HepG2 (cell line): ENCODE measurements around the gene SMIM12. TPM values are rescaled to one million over a fixed set of nuclear protein-coding genes. Genes with fewer than 3 reads are reported as not detected.
A peak's percentile ranks its signal among the peaks of the same experiment; 100 is the strongest.

ENCODE experiments used
- ATAC-seq: fragments of 200-7000 bp; cut with Tn5 transposase; 3 replicates; pipeline ENCODE4 v1.9.1; 2020; ENCODE audit warnings: mild to moderate bottlenecking, moderate library complexity
- BruUV-seq: library from RNA; stranded (reverse); fragments of 400-500 nt; replicated peaks from 2 replicates; lab custom pipeline; 2021; lab: Mats Ljungman, UMichigan
- CTCF ChIA-PET: fragments of 300-600 bp; formaldehyde crosslinking; extraction: SDS; loops from one replicate; lab custom pipeline; 2021; ENCODE audit warnings: low total read pairs, inconsistent platforms, low intra/inter-chr PET ratio; lab: Yijun Ruan, JAX
- POLR2A ChIA-PET: fragments of 350-600 bp; sonication (Branson Sonifier 250); formaldehyde crosslinking; loops from one replicate; lab custom pipeline; 2020; ENCODE audit warnings: antibody characterized with exemption, inconsistent platforms; lab: Yijun Ruan, JAX
- DNase-seq: peaks from one replicate; pipeline ENCODE4 v3.0.0-alpha.2; 2015; ENCODE audit warnings: low spot score
- FAIRE-seq: peaks from 3 replicates; lab custom pipeline; 2011; peaks lifted over from hg19 to GRCh38; lab: Jason Lieb, UNC
- H2AFZ ChIP-seq: one replicate; pipeline ENCODE4 v1.6.1; 2011; ENCODE audit warnings: low read length, inconsistent platforms
- H3K27ac ChIP-seq: fragments of 300-600 bp; 3 replicates; pipeline ENCODE4 v1.8.0; 2011; ENCODE audit warnings: mixed run types, mild to moderate bottlenecking, mixed read lengths, low read length, inconsistent platforms; ENCODE audit not compliant: insufficient read depth; ENCODE audit errors: extremely low read length
- H3K27me3 ChIP-seq, 2 experiments: fragments of 200-600 bp in 1 of 2; 2 replicates in 1 of 2; 3 replicates in 1 of 2; pipeline versions ENCODE4 v1.6.0 to v1.8.0; 2011; ENCODE audit warnings: low read length in 2 of 2, mild to moderate bottlenecking in 2 of 2, moderate library complexity in 2 of 2, inconsistent platforms in 1 of 2; ENCODE audit not compliant: insufficient read depth in 2 of 2, control insufficient read depth in 1 of 2
- H3K36me3 ChIP-seq, 2 experiments: fragments of 200-600 bp in 1 of 2; replicated peaks in 1 of 2; 2 replicates in 1 of 2; 3 replicates in 1 of 2; pipeline versions ENCODE4 v1.5.1 to v1.8.0; 2011; ENCODE audit warnings: low read length in 2 of 2, inconsistent platforms in 1 of 2; ENCODE audit not compliant: insufficient read depth in 2 of 2, control insufficient read depth in 1 of 2
- H3K4me1 ChIP-seq: 2 replicates; pipeline ENCODE4 v1.5.1; 2012; ENCODE audit warnings: low read length, inconsistent platforms; ENCODE audit not compliant: insufficient read depth
- H3K4me2 ChIP-seq: 2 replicates; pipeline ENCODE4 v1.6.0; 2011; ENCODE audit warnings: low read depth, low read length, inconsistent platforms
- H3K4me3 ChIP-seq, 3 experiments: fragments of 200-600 bp in 1 of 3; sonication (generic), shearing (Covaris generic) in 1 of 3; replicated peaks in 1 of 3; 2 replicates each; pipeline ENCODE4 v1.5.1; 2011 to 2016; ENCODE audit warnings: low read length in 3 of 3, inconsistent platforms in 2 of 3, low read depth in 2 of 3, mild to moderate bottlenecking in 2 of 3, control low read depth in 1 of 3, mixed read lengths in 1 of 3; ENCODE audit not compliant: insufficient read depth in 1 of 3
- H3K79me2 ChIP-seq: one replicate; pipeline ENCODE4 v1.6.1; 2011; ENCODE audit warnings: low read length, inconsistent platforms; ENCODE audit not compliant: insufficient read depth
- H3K9ac ChIP-seq: 2 replicates; pipeline ENCODE4 v1.6.0; 2011; ENCODE audit warnings: mild to moderate bottlenecking, low read depth, low read length, inconsistent platforms; ENCODE audit not compliant: insufficient read depth
- H3K9me3 ChIP-seq: 2 replicates; pipeline ENCODE4 v1.5.1; 2012; ENCODE audit warnings: mild to moderate bottlenecking, low read length
- H4K20me1 ChIP-seq: 2 replicates; pipeline ENCODE4 v1.6.0; 2011; ENCODE audit warnings: inconsistent platforms, mild to moderate bottlenecking, low read length, moderate library complexity; ENCODE audit not compliant: insufficient read depth
- ATF7 ChIP-seq, 2 experiments: fragments of 450-650 bp in 1 of 2; sonication (generic) in 1 of 2; formaldehyde crosslinking in 1 of 2; IDR thresholded peaks; 2 replicates each; pipeline versions ENCODE4 v1.4.0 to v1.6.1; 2016 to 2020; ENCODE audit warnings: antibody characterized with exemption in 1 of 2, mild to moderate bottlenecking in 1 of 2, missing genetic modification reagents in 1 of 2
- EHMT2 ChIP-seq: fragments of 200-600 bp; sonication (generic); IDR thresholded peaks from 2 replicates; pipeline ENCODE4 v1.7.0; 2017; ENCODE audit warnings: antibody characterized with exemption, low read depth, low read length, borderline replicate concordance
- HNRNPLL ChIP-seq: fragments of 200-400 bp; formaldehyde crosslinking; IDR thresholded peaks from 2 replicates; pipeline ENCODE4 v1.6.1; 2017; ENCODE audit warnings: mild to moderate bottlenecking, low read depth, low read length; ENCODE audit not compliant: poor library complexity, severe bottlenecking
- IKZF4 ChIP-seq: sonication (generic); formaldehyde crosslinking; IDR thresholded peaks from 2 replicates; pipeline ENCODE4 v1.5.1; 2020; ENCODE audit warnings: borderline replicate concordance, mild to moderate bottlenecking, low read depth, missing genetic modification reagents; ENCODE audit errors: not compliant biosample characterization
- MIER2 ChIP-seq: IDR thresholded peaks from 2 replicates; pipeline ENCODE4 v1.6.1; 2016; ENCODE audit warnings: missing biosample characterization, missing genetic modification reagents
- MIXL1 ChIP-seq: IDR thresholded peaks from 2 replicates; pipeline ENCODE4 v1.6.1; 2016
- REST ChIP-seq, 2 experiments: IDR thresholded peaks; 2 replicates each; pipeline ENCODE4 v1.6.1; 2011 to 2012; ENCODE audit warnings: low read length in 2 of 2, borderline replicate concordance in 1 of 2, low read depth in 1 of 2, mild to moderate bottlenecking in 1 of 2, moderate library complexity in 1 of 2
- WGBS: methylation state at CpG from one replicate; pipeline ENCODE4 v1.1.6; 2017; ENCODE audit warnings: low lambda C conversion rate; 5-methylcytosine and 5-hydroxymethylcytosine counted together
- in situ Hi-C: cut with HindIII; loops from 2 replicates; pipeline ENCODE4 v1.10.0; 2017; ENCODE audit warnings: low pct_unique_long_range_greater_than_20kb; ENCODE audit not compliant: extremely low pct_ligation_motif_present
- intact Hi-C: fragments of 100-400 bp; cut with micrococcal nuclease; formaldehyde crosslinking; loops from one replicate; pipeline ENCODE4 v1.10.0; 2022; ENCODE audit not compliant: unreplicated experiment
- polyA plus RNA-seq, 8 experiments: library from polyadenylated mRNA; depleted of rRNA in 3 of 8; stranded (reverse) in 7 of 8; unstranded in 1 of 8; fragments of >200 nt; fragmentation: Illumina TruSeq in 4 of 8; extraction: Trizol in 4 of 8; gene quantifications; 2 replicates each; pipeline versions ENCODE4 v1.2.1 to v1.2.3, GENCODE V29; 2011 to 2016; ENCODE audit warnings: low read depth in 4 of 8, missing spikeins in 1 of 8, mixed read lengths in 1 of 8; ENCODE audit not compliant: insufficient read depth in 1 of 8
- total RNA-seq, 5 experiments: library from RNA; depleted of rRNA; stranded (reverse); fragments of >200 nt; fragmentation: Illumina TruSeq; extraction: Trizol; gene quantifications; 2 replicates each; pipeline ENCODE4 v1.2.3, GENCODE V29; 2016; ENCODE audit warnings: low read depth in 1 of 5

Gene SMIM12
- total and polyA plus RNA-seq, 2 of the 13 experiments (the other 11 are each of a cell fraction or from before 2014, with no cell fraction given) = 20.1 to 41.3 TPM

- no peak overlapping the region for H3K9ac ChIP-seq
- intact Hi-C loops = no loop called here
- no peaks in the 10 kb centered on the region for H3K36me3 ChIP-seq
- H3K9me3 ChIP-seq = no peaks in the 10 kb centered on the region
- BruUV-seq = no TSS peak
- DNase-seq (no peak), ATAC-seq (no peak), FAIRE-seq (no peak)
- H3K4me1 ChIP-seq = no peaks in the 10 kb centered on the region
- 0% methylated on average over 3 of the region's 3 CpGs for WGBS
- CTCF ChIA-PET = no interaction called here
- TF ChIP-seq HNRNPLL = no peak
- TF ChIP-seq ATF7 (IDR thresholded peaks at IDR 0.05) = peak; percentile 84
- no peak for TF ChIP-seq ATF7 (CRISPR knock-in tag; IDR thresholded peaks at IDR 0.05)
- TF ChIP-seq, all 625 proteins: peak for 1
- peaks cover 3 to 10% of the 10 kb centered on the region in 2 experiments; a peak in 4 of 5 replicates for H3K27me3 ChIP-seq
- no peaks in the 10 kb centered on the region for H3K79me2 ChIP-seq
- H4K20me1 ChIP-seq = no peaks in the 10 kb centered on the region
- H2AFZ ChIP-seq = no peak overlapping the region
- H3K4me3 ChIP-seq = no peak overlapping the region
- POLR2A ChIA-PET = no interaction called here
- in situ Hi-C loops = no loop called here
- no peak overlapping the region for H3K4me2 ChIP-seq
- H3K27ac ChIP-seq = no peak overlapping the region
These were observed 48.8 kb upstream of the SMIM12 start for GRCh38 chr1:34908369-34908768.

GRCh38 chr1:34907487-34908090, 48.0 kb upstream of the SMIM12 start:
- H4K20me1 ChIP-seq = no peaks in the 10 kb centered on the region
- ChIA-PET CTCF (no interaction called here), POLR2A (no interaction called here)
- no peaks in the 10 kb centered on the region for H3K9me3 ChIP-seq
- TF ChIP-seq MIXL1 (CRISPR knock-in tag) (no peak), MIER2 (CRISPR knock-in tag) (peak; percentile 83), EHMT2 (peak; percentile 61; the same call in 1 of the 2 replicates), IKZF4 (CRISPR knock-in tag) (no peak), REST (IDR thresholded peaks at IDR 0.05; ENCODE audit: borderline replicate concordance in 1 of 2, low read depth in 1 of 2, low read length in 2 of 2) (peak; percentile 59 to 94)
- FAIRE-seq (no peak), ATAC-seq (no peak), DNase-seq (no peak)
- no peak overlapping the region for H3K9ac ChIP-seq
- no TSS peak for BruUV-seq
- in situ Hi-C loops = no loop called here
- peaks cover 3 to 18% of the 10 kb centered on the region in 2 experiments; a peak in 4 of 5 replicates for H3K27me3 ChIP-seq
- no peak overlapping the region for H3K4me2 ChIP-seq
- H2AFZ ChIP-seq = no peak overlapping the region
- H3K79me2 ChIP-seq = no peaks in the 10 kb centered on the region
- H3K27ac ChIP-seq = no peak overlapping the region
- no peaks in the 10 kb centered on the region for H3K36me3 ChIP-seq
- intact Hi-C loops = no loop called here
- 42% methylated on average over 5 of the region's 5 CpGs for WGBS
- H3K4me3 ChIP-seq = no peak overlapping the region
- H3K4me1 ChIP-seq = no peaks in the 10 kb centered on the region
